Activated naive CD8-positive, alpha-beta T cell treated with anti-CD3 and anti-CD28 coated beads for 36 hours (primary cell): ENCODE results near the gene NXNL2. TPM values are rescaled to one million over a fixed set of nuclear protein-coding genes. Genes with fewer than 3 reads are reported as not detected.

Experiments used
- DNase-seq: peaks from one replicate; pipeline ENCODE4 v3.0.0; 2021
- H3K27ac Mint-ChIP-seq: one replicate; pipeline ENCODE4 v1.8.0; 2022; ENCODE audit warnings: mild to moderate bottlenecking, moderate library complexity, mixed read lengths
- H3K27me3 Mint-ChIP-seq: one replicate; pipeline ENCODE4 v1.8.0; 2022; ENCODE audit warnings: mild to moderate bottlenecking, mixed read lengths
- H3K36me3 Mint-ChIP-seq: one replicate; pipeline ENCODE4 v1.8.0; 2021; ENCODE audit warnings: mild to moderate bottlenecking, mixed read lengths
- H3K4me1 Mint-ChIP-seq: one replicate; pipeline ENCODE4 v1.8.0; 2021; ENCODE audit warnings: mixed read lengths
- H3K4me3 Mint-ChIP-seq: one replicate; pipeline ENCODE4 v1.8.0; 2022; ENCODE audit warnings: mild to moderate bottlenecking, moderate library complexity, mixed read lengths
- H3K9me3 Mint-ChIP-seq: one replicate; pipeline ENCODE4 v1.8.0; 2022; ENCODE audit warnings: mixed read lengths
- total RNA-seq, 2 experiments: library from RNA; stranded (reverse); gene quantifications; one replicate each; pipeline ENCODE4 v1.2.3, GENCODE V29; 2021

The NXNL2 gene
- total RNA-seq, 2 experiments from 2014 or later: not detected

DNA sequence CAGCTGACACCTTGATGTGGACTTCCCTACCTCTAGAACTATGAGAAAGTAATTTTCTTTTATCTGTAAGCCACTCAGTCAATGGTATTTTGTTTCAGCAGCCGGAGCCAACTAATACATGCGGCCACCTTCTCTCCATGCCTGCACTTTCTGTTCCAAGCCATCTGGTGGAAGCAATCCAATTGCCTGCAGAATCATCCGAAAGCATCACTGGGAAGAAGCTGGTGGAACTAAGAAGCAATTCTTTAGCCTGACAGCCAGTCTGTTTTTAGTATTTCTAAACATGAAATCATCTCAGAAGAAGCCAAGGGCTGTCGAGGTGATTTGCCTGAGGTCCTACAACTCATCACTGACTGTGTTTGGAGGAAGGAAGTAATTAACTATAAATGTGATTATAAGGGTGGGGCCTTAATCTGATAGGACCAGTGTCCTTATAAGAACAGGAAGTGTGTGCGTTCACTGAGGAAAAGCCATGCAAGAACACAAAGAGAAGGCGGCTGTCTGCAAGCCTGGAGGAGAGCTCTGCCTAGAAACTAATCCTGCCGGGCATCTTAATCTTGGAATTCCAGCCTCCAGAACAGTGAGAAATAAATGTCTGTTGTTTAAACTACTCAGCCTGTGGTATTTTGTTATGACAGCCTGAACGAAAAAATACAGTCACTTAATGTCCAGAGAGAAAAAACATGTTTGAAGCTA is 49.1 kb downstream of the NXNL2 start:
- Mint-ChIP-seq H3K4me3 (no peak overlapping the region), H3K36me3 (no peaks in the 10 kb centered on the region), H3K27ac (no peak overlapping the region), H3K4me1 (peaks cover 13% of the 10 kb centered on the region), H3K27me3 (peaks cover 28% of the 10 kb centered on the region), H3K9me3 (peaks cover 6% of the 10 kb centered on the region)
- no peak for DNase-seq

DNA sequence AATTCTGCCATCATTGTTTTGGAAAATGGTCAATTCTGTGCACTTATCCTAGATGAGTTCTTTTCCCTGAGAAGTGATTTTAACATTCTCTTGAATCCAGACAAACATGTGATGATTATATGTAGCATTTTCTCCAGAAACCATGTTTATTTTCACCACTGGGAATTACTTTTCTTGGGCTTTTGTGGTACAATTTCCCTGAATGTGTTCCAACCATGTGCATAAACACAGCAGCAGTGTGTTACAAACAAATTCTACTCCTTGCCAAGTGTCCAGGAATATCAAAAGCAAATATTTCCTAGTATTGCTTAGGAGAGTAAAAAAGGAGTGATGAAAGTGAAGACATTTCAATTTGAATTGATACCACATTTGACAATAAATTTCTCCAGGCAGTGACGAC is 50.4 kb downstream of the NXNL2 start:
- no peaks in the 10 kb centered on the region for H3K36me3 Mint-ChIP-seq
- H3K27ac Mint-ChIP-seq: no peak overlapping the region
- H3K4me3 Mint-ChIP-seq: no peak overlapping the region
- no peak for DNase-seq
- peaks cover 28% of the 10 kb centered on the region for H3K27me3 Mint-ChIP-seq
- peaks cover 13% of the 10 kb centered on the region for H3K4me1 Mint-ChIP-seq
- H3K9me3 Mint-ChIP-seq: peaks cover 6% of the 10 kb centered on the region

DNA sequence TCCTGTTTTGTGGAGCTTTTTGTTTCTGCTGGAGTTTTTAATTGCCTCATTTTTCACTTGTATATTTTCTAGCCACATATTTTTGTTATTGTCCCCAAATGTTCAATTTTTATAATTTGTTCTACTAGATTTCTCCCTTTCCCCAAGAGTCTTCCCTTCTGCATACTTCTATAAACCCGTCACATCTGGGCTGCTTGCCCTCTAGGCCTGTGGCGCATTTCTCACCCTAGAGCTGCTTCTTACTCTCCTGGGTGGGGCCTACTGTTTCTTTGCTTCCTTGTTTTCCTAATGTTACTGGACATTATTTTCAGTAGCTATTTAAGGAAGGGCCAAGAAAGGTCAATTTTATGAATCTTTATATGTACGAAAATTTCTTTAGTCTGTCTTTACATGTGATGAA is 51.5 kb downstream of the NXNL2 start:
- Mint-ChIP-seq H3K36me3 (no peaks in the 10 kb centered on the region), H3K27me3 (peaks cover 27% of the 10 kb centered on the region), H3K4me3 (no peak overlapping the region), H3K4me1 (peaks cover 13% of the 10 kb centered on the region), H3K27ac (no peak overlapping the region), H3K9me3 (peaks cover 6% of the 10 kb centered on the region)
- DNase-seq: no peak

DNA sequence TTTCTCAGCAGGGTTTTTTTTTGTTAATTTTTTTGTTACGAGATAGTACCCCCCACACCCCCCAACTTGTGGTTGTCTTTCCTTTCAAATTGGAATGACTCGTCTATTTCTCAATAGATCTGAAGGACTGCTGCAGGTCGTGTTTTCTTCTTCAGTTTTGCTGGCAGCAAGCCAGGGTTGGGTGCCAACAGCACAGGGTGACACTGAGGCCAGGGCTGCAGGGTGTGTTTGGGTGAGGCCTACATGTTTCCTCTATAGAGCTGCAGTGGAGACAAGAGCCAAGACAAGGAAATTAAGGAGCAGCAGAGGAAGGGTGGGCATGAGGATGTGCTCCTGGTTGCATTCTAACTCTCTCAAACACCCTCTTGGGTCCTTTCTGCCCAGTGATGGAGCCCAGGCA is 52.2 kb downstream of the NXNL2 start:
- peaks cover 23% of the 10 kb centered on the region for H3K27me3 Mint-ChIP-seq
- H3K36me3 Mint-ChIP-seq: no peaks in the 10 kb centered on the region
- no peak for DNase-seq
- peaks cover 6% of the 10 kb centered on the region for H3K9me3 Mint-ChIP-seq
- no peak overlapping the region for H3K4me3 Mint-ChIP-seq
- peaks cover 13% of the 10 kb centered on the region for H3K4me1 Mint-ChIP-seq
- H3K27ac Mint-ChIP-seq: no peak overlapping the region

DNA sequence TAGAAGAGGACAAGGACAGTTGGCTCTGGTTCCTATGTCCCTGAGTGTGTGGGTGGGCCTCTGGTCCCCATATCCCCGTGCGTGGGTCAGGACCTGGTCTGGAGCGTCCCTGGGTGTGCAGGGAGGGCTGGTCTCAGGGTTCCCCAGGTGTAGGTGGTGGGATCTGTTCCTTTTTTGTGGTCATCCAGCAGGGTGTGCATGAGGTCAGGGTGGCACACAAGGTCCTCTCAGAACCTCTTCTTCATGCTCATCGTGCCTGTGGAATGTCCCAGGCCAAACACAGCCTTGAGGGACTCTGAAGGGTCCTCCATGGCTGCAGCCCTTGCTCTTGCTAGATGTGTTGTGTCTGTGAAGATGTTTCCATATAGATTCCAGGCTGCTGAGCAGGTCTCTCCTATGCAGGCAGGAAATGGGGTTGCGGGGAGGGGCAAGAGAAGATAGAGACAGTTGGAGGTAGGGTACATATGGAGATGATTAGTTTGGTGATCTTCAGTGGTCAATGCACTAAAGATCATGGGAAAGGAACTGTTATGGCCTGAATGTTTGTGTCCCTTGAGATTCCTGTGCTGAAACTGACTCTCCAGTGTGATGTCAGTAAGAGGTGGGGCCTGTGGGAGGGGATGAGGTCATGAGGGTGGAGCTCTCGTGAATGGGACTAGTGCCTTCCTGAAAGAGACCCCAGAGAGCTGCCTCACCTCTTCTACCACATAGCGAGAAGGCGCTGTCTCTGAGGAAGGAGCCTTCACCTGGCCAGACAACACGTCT is 53.1 kb downstream of the NXNL2 start:
- H3K9me3 Mint-ChIP-seq: peaks cover 6% of the 10 kb centered on the region
- H3K4me3 Mint-ChIP-seq: no peak overlapping the region
- peaks cover 23% of the 10 kb centered on the region for H3K27me3 Mint-ChIP-seq
- H3K4me1 Mint-ChIP-seq: peaks cover 13% of the 10 kb centered on the region
- no peaks in the 10 kb centered on the region for H3K36me3 Mint-ChIP-seq
- no peak for DNase-seq
- H3K27ac Mint-ChIP-seq: no peak overlapping the region

DNA sequence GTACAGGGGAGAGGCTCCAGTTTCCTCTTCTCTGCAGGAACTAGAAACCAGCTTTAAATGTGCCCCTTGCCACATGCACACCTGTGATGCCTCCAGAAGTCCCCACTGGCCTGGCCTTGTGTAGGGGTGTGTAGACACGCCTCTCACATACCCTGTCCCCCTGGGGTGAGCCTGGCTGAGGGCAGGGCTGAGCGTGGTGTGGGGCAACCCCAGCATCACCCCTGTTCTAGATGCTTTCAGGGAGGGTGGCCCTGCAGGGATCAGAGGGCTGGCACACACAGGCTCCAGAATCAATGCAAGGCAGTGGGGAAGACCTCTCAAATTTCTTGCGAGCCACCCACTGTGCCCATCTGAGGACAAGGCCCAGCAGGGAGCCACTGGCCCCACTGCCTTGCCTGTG is 54.7 kb downstream of the NXNL2 start:
- Mint-ChIP-seq H3K27ac (no peak overlapping the region), H3K36me3 (no peaks in the 10 kb centered on the region), H3K27me3 (peaks cover 8% of the 10 kb centered on the region), H3K4me1 (peaks cover 11% of the 10 kb centered on the region), H3K9me3 (peaks cover 6% of the 10 kb centered on the region), H3K4me3 (no peak overlapping the region)
- no peak for DNase-seq

DNA sequence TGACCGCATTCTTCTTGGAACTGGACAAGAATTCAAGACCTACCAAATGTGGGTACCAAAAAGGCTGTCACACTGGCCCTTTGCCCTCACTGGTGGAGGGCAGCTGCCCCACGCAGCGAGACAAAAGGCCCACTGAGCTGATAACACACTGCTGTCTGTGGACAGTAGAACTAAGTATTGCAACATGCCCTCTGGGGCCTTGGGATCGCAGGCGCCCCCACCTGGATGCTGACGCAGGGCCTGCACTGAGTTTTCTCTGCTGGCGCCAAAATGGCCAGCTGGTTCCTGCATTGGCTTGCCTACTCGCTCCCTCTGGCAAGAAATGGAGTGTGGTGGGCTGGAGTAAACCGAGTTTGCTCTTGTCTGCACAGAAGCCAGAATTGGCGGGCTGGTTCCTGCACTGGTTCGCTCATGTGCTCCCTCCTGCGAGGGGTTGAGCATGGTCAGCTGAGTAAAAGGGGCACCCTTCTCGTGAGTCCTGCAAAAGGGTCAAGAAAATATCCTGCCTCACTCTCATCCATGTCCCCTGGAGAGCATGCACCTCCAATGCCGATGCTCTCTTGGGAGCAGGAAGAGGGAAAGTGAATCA is 55.7 kb downstream of the NXNL2 start:
- no peak for DNase-seq
- H3K4me3 Mint-ChIP-seq: no peak overlapping the region
- no peaks in the 10 kb centered on the region for H3K36me3 Mint-ChIP-seq
- peaks cover 11% of the 10 kb centered on the region for H3K4me1 Mint-ChIP-seq
- no peak overlapping the region for H3K27ac Mint-ChIP-seq
- H3K27me3 Mint-ChIP-seq: peaks cover 7% of the 10 kb centered on the region
- H3K9me3 Mint-ChIP-seq: peaks cover 6% of the 10 kb centered on the region

DNA sequence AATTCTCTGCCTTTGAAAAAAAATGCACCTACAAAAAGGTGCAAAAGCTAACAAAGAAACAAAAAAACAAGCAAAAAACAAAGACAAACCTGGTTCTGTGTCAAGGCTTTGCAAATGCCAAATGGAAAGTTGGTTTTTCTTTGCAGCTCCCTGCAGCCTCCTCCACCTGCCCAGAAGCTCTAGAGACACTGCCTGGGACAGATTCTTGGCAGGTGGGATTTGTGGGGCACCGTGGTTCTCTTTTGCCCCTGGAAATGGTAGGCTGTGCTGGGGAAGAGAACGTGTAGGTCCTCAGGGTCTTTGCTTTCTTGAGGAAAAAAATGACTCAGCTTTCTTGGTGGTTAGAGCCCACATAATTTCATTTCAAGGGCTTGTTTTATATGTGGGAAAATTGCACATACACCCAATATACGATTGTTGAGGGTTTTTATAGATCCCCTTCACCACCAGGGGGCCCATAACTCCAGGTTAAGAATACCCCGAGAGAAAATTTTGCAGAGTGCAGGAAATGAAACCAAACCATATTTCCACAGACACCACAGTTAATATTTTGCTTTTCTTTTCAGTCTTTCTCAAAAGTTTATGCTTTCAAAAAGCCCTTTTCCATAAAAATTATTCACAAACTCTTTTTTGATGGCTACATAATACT is 58.7 kb downstream of the NXNL2 start:
- H3K36me3 Mint-ChIP-seq: no peaks in the 10 kb centered on the region
- no peaks in the 10 kb centered on the region for H3K9me3 Mint-ChIP-seq
- peaks cover 7% of the 10 kb centered on the region for H3K4me1 Mint-ChIP-seq
- H3K27ac Mint-ChIP-seq: no peak overlapping the region
- peak; percentile 46 for DNase-seq
- H3K4me3 Mint-ChIP-seq: no peak overlapping the region
- H3K27me3 Mint-ChIP-seq: peaks cover 7% of the 10 kb centered on the region

Other genes with a start within 250 kb of the NXNL2 start
- 10 to 100 TPM; 37.7 to 39.0 TPM for gene SPIN1, start 146.7 kb upstream of the NXNL2 start, total RNA-seq